D721Med (cell line): ENCODE results near the gene ZNF816.
"Not testable (repeated sequence)": the region's sequence is repeated elsewhere in the genome, so short reads cannot be mapped to it uniquely, and the experiment has no call there.

Source experiments
- DNase-seq: peaks from one replicate; pipeline ENCODE4 v3.0.0; 2011; ENCODE audit warnings: low spot score; ENCODE audit not compliant: insufficient read length
- FAIRE-seq: peaks from 2 replicates; lab custom pipeline; 2011; peaks lifted over from hg19 to GRCh38; lab: Jason Lieb, UNC
- CTCF ChIP-seq: IDR thresholded peaks from 2 replicates; pipeline ENCODE4 v1.5.1; 2012; ENCODE audit warnings: mild to moderate bottlenecking, control low read depth; ENCODE audit not compliant: insufficient read depth; ENCODE audit errors: missing control alignments

The ZNF816 gene

DNA sequence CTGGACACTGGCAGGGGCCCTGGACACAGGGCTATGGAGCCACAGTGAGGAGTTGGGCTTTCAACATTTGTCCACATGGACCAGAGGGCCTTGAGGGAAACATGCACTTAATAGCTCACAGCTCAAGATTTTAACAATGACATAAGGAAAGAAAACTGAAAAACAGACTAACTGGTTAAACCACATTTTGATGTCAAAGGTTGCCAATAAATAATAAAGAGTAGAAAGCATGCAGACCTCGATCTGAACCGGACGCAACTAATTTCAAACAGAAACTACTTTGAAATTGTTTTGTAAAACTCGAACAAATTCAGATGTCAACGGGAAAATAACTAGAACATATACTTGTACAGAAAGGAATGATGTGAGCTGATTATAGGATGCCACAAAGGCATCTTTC is 23.9 kb downstream of the ZNF816 start:
- TF ChIP-seq CTCF = no peak
- no peak for DNase-seq
- no peak for FAIRE-seq

DNA sequence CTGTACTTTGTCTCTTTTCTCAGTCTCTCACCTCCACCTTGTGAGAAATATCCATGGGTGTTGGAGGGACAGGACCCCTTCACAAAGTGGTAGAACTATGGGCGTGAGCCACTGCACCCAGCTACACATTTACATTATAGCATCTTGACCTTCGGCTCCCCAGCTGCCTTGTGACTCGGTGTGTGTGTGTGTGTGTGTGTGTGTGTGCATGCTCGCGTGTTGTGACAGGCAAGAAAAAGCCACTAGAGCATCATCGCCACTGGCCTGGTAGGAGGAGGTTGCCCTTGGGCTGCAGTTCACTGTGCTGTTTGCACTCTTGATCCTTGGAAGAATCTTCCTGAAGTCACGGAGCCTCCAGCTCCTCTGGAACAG is 25.7 kb downstream of the ZNF816 start:
- FAIRE-seq = no peak
- TF ChIP-seq CTCF = no peak
- no peak for DNase-seq

GRCh38 chr19:52936151-52936953 is 26.3 kb downstream of the ZNF816 start:
- DNase-seq (no peak), FAIRE-seq (no peak)
- TF ChIP-seq CTCF = no peak

GRCh38 chr19:52935434-52935833 is 27.2 kb downstream of the ZNF816 start:
- DNase-seq (no peak), FAIRE-seq (no peak)
- TF ChIP-seq CTCF = no peak

DNA sequence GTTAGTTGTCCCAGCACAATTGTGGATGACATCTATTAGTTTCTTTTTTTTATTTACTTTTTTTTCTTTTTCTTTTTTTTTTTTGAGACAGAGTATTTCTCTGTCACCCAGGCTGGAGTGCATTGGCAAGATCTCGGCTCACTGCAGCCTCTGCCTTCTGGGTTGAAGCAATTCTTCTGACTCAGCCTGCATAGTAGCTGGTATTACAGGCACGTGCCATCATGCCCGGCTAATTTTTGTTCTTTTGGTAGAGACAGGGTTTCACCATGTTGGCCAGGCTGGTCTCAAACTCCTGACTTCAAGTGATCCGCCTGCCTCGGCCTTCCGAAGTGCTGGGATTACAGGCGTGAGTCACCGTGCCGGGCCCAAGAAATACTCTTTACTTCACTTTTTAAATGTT is 38.0 kb downstream of the ZNF816 start:
- FAIRE-seq, DNase-seq: not testable (repeated sequence)

DNA sequence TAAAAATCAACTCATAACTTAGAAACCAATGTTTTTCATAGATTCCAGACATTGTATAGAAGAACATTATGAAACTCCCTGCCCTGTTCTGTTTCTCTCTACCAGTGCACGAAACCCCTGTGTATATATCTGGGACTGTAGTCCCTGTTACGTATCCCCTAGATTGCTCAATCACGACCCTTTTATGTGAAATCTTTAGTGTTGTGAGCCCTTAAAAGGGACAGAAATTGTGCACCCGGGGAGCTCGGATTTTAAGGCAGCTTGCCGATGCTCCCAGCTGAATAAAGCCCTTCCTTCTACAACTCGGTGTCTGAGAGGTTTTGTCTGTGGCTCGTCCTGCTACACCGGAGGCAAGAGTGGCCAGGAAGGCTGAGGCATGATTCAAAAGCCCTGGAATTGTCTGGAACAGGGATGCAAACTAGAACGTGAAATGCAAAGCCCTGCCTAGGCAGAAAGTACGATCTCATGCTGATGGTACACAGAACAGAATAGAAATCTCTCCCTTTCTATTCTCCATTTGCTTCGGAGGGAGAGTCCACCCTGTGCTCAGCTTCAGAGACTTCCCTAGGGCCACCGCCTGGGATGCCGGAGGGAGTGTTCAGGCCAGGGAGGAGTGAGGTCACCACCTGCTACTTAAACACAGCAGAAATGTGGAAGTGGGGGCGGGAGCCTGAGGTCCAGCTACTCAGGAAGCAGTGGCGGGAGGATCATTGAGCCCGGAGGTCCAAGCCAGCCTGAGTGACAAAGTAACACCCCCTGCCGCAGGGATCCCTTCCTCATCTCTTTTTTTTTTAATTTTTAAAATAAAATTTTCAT is 38.7 kb downstream of the ZNF816 start:
- FAIRE-seq (no peak), DNase-seq (no peak)
- TF ChIP-seq CTCF = no peak

- FAIRE-seq (no peak), DNase-seq (peak; percentile 69)
- TF ChIP-seq CTCF = no peak
Observed at GRCh38 chr19:52922841-52923777, 39.6 kb downstream of the ZNF816 start, which contains the start of gene ZNF888. TSS of gene ZNF888 (minus strand) at chr19:52923428. CDS start at chr19:52917873, 5,555 bp downstream.
